Mucosa of rectum (tissue), 2 donors: ENCODE results near the gene NPBWR2.

Source experiments
- H3K27ac ChIP-seq, 2 donors: one replicate each; pipeline ENCODE4 v1.7.0; 2013; ENCODE audit warnings: inconsistent platforms in 2 of 2, low read depth in 2 of 2, low read length in 2 of 2
- H3K27me3 ChIP-seq, 2 donors: one replicate each; pipeline ENCODE4 v1.7.0; 2013; ENCODE audit warnings: low read length in 2 of 2; ENCODE audit not compliant: control insufficient read depth in 2 of 2, insufficient read depth in 2 of 2
- H3K36me3 ChIP-seq, 2 donors: one replicate each; pipeline ENCODE4 v1.7.0; 2013; ENCODE audit warnings: low read length in 2 of 2; ENCODE audit not compliant: control insufficient read depth in 2 of 2, insufficient read depth in 2 of 2
- H3K4me1 ChIP-seq, 2 donors: one replicate each; pipeline ENCODE4 v1.7.0; 2013; ENCODE audit warnings: low read length in 2 of 2, mild to moderate bottlenecking in 1 of 2; ENCODE audit not compliant: control insufficient read depth in 2 of 2, insufficient read depth in 2 of 2
- H3K4me3 ChIP-seq, 2 donors: one replicate each; pipeline ENCODE4 v1.7.0; 2013; ENCODE audit warnings: low read length in 2 of 2
- H3K9ac ChIP-seq, 2 donors: one replicate each; pipeline ENCODE4 v1.7.0; 2013; ENCODE audit warnings: low read length in 2 of 2, low read depth in 1 of 2, mild to moderate bottlenecking in 1 of 2
- H3K9me3 ChIP-seq, 2 donors: one replicate each; pipeline ENCODE4 v1.7.0; 2013; ENCODE audit warnings: low read length in 2 of 2; ENCODE audit not compliant: control insufficient read depth in 2 of 2
- donor health status: healthy.
- donor health status: Normal muscosa, but diverticular disease.

The NPBWR2 gene

GRCh38 chr20:64102647-64103354, 4.6 kb downstream of the NPBWR2 start:
- Histone ChIP-seq H3K27me3 (peaks cover 16 to 23% of the 10 kb centered on the region in 2 donors), H3K36me3 (peaks cover 0 to under 1% of the 10 kb centered on the region in 2 donors), H3K9ac (no peak overlapping the region), H3K27ac (no peak overlapping the region), H3K9me3 (no peaks in the 10 kb centered on the region), H3K4me3 (no peak overlapping the region), H3K4me1 (no peaks in the 10 kb centered on the region)

GRCh38 chr20:64101731-64102621, 5.4 kb downstream of the NPBWR2 start:
- Histone ChIP-seq H3K9me3 (no peaks in the 10 kb centered on the region), H3K4me1 (no peaks in the 10 kb centered on the region), H3K27me3 (peaks cover 16 to 20% of the 10 kb centered on the region in 2 donors), H3K36me3 (peaks cover 0 to 2% of the 10 kb centered on the region in 2 donors), H3K9ac (no peak overlapping the region), H3K27ac (no peak overlapping the region), H3K4me3 (no peak overlapping the region)

- Histone ChIP-seq H3K9ac (no peak overlapping the region), H3K27me3 (peaks cover 18 to 20% of the 10 kb centered on the region in 2 donors), H3K27ac (no peak overlapping the region)
Observed at GRCh38 chr20:64100946-64101688, 6.2 kb downstream of the NPBWR2 start.

GRCh38 chr20:64100566-64100888, 6.8 kb downstream of the NPBWR2 start:
- H3K36me3 ChIP-seq, result peaks cover 0 to 2% of the 10 kb centered on the region in 2 donors
- H3K27ac ChIP-seq, result no peak overlapping the region
- peaks cover 20 to 22% of the 10 kb centered on the region in 2 donors for H3K27me3 ChIP-seq
- H3K9ac ChIP-seq, result no peak overlapping the region
- H3K9me3 ChIP-seq, result no peaks in the 10 kb centered on the region
- H3K4me1 ChIP-seq, result no peaks in the 10 kb centered on the region
- no peak overlapping the region for H3K4me3 ChIP-seq

More at GRCh38 chr20:64100946-64101688, 6.2 kb downstream of the NPBWR2 start:
- Histone ChIP-seq H3K36me3 (peaks cover 0 to 2% of the 10 kb centered on the region in 2 donors), H3K4me3 (no peak overlapping the region), H3K4me1 (no peaks in the 10 kb centered on the region), H3K9me3 (no peaks in the 10 kb centered on the region)

- Histone ChIP-seq H3K27ac (no peak overlapping the region), H3K9ac (no peak overlapping the region), H3K4me3 (no peak overlapping the region), H3K36me3 (peaks cover 0 to 2% of the 10 kb centered on the region in 2 donors), H3K27me3 (peaks cover 20 to 23% of the 10 kb centered on the region in 2 donors), H3K9me3 (no peaks in the 10 kb centered on the region), H3K4me1 (no peaks in the 10 kb centered on the region)
Observed at GRCh38 chr20:64099880-64100565, 7.3 kb downstream of the NPBWR2 start.

GRCh38 chr20:64099086-64099786, 8.1 kb downstream of the NPBWR2 start:
- Histone ChIP-seq H3K9me3 (no peaks in the 10 kb centered on the region), H3K27me3 (peaks cover 20 to 23% of the 10 kb centered on the region in 2 donors), H3K27ac (no peak overlapping the region), H3K4me1 (no peaks in the 10 kb centered on the region), H3K4me3 (no peak overlapping the region), H3K9ac (no peak overlapping the region), H3K36me3 (peaks cover 0 to 2% of the 10 kb centered on the region in 2 donors)

GRCh38 chr20:64098471-64099013, 8.8 kb downstream of the NPBWR2 start:
- no peak overlapping the region for H3K4me3 ChIP-seq
- peaks cover 20 to 22% of the 10 kb centered on the region in 2 donors for H3K27me3 ChIP-seq
- no peak overlapping the region for H3K9ac ChIP-seq
- no peaks in the 10 kb centered on the region for H3K9me3 ChIP-seq
- no peak overlapping the region for H3K27ac ChIP-seq
- peaks cover 0 to 2% of the 10 kb centered on the region in 2 donors for H3K36me3 ChIP-seq
- no peaks in the 10 kb centered on the region for H3K4me1 ChIP-seq

- Histone ChIP-seq H3K4me1 (no peaks in the 10 kb centered on the region), H3K9ac (no peak overlapping the region), H3K9me3 (no peaks in the 10 kb centered on the region), H3K27me3 (peaks cover 13 to 21% of the 10 kb centered on the region in 2 donors), H3K4me3 (no peak overlapping the region), H3K36me3 (peaks cover 0 to 2% of the 10 kb centered on the region in 2 donors), H3K27ac (no peak overlapping the region)
Observed at GRCh38 chr20:64096535-64096934, 10.8 kb downstream of the NPBWR2 start.

- Histone ChIP-seq H3K9me3 (no peaks in the 10 kb centered on the region), H3K36me3 (peaks cover 0 to 2% of the 10 kb centered on the region in 2 donors), H3K9ac (no peak overlapping the region), H3K27ac (no peak overlapping the region), H3K4me3 (no peak overlapping the region), H3K27me3 (peaks cover 8 to 15% of the 10 kb centered on the region in 2 donors), H3K4me1 (no peaks in the 10 kb centered on the region)
Observed at GRCh38 chr20:64095927-64096326, 11.4 kb downstream of the NPBWR2 start.
